Measurements from ENCODE around the gene POLR1G. TPM values are rescaled to one million over a fixed set of nuclear protein-coding genes. Genes with fewer than 3 reads are reported as not detected.

Gene POLR1G
- total RNA-seq, 3 donors from 2014 or later: 3.2 to 4.1 (median 3.2) TPM

- Histone ChIP-seq H3K4me1 (ENCODE audit: low read depth) (peaks cover 36% of the 10 kb centered on the region), H3K36me3 (ENCODE audit: low read depth) (no peaks in the 10 kb centered on the region), H3K4me3 (no peak overlapping the region), H3K9me3 (no peaks in the 10 kb centered on the region)
- peak; percentile 11 for TF ChIP-seq CTCF (IDR thresholded peaks at IDR 0.05)
- intact Hi-C loops (cut with DNase I, micrococcal nuclease): no loop called here
- DNase-seq (peak; percentile 52 to 77 (median 74)), ATAC-seq (peak; percentile 8)
These were observed 4.0 kb upstream of the POLR1G start for GRCh38 chr19:45402298-45403061.

- no peak for TF ChIP-seq CTCF (IDR thresholded peaks at IDR 0.05)
- H3K4me1 ChIP-seq (ENCODE audit: low read depth): peaks cover 34% of the 10 kb centered on the region
- intact Hi-C loops (cut with DNase I, micrococcal nuclease): no loop called here
- ATAC-seq (no peak), DNase-seq (no peak)
- H3K4me3 ChIP-seq: no peak overlapping the region
- H3K36me3 ChIP-seq (ENCODE audit: low read depth): no peaks in the 10 kb centered on the region
- no peaks in the 10 kb centered on the region for H3K9me3 ChIP-seq
These were observed 3.2 kb upstream of the POLR1G start for GRCh38 chr19:45403272-45403671.

GRCh38 chr19:45403781-45404556, 2.5 kb upstream of the POLR1G start:
- ATAC-seq: peak; percentile 25

GRCh38 chr19:45404557-45405434, 1.6 kb upstream of the POLR1G start, which contains the start of gene PPP1R13L:
TSS of gene PPP1R13L (minus strand) at chr19:45405069. CDS start at chr19:45398318, 6,751 bp downstream.
- H3K4me1 ChIP-seq (ENCODE audit: low read depth): peaks cover 27% of the 10 kb centered on the region
- H3K36me3 ChIP-seq (ENCODE audit: low read depth): no peaks in the 10 kb centered on the region
- peak; percentile 92 to 95 (median 94) for DNase-seq
- peak; percentile 78 for ATAC-seq
- intact Hi-C loops (cut with DNase I, micrococcal nuclease): no loop called here
- peak within 1 kb of the TSS; percentile 36 for H3K4me3 ChIP-seq
- H3K9me3 ChIP-seq: no peaks in the 10 kb centered on the region
- no peak for TF ChIP-seq CTCF (IDR thresholded peaks at IDR 0.05)

More at GRCh38 chr19:45403781-45404556, 2.5 kb upstream of the POLR1G start:
- peaks cover 27% of the 10 kb centered on the region for H3K4me1 ChIP-seq (ENCODE audit: low read depth)
- H3K36me3 ChIP-seq (ENCODE audit: low read depth): no peaks in the 10 kb centered on the region
- TF ChIP-seq CTCF (IDR thresholded peaks at IDR 0.05): peak; percentile 38
- no peaks in the 10 kb centered on the region for H3K9me3 ChIP-seq
- peak overlapping the region; percentile 36 for H3K4me3 ChIP-seq
- intact Hi-C loops (cut with DNase I, micrococcal nuclease): no loop called here
- peak; percentile 82 to 87 (median 83) for DNase-seq
